Heart right ventricle (tissue), 16 donors: Measurements from ENCODE around the gene ANK3. TPM values are rescaled to one million over a fixed set of nuclear protein-coding genes. Genes with fewer than 3 reads are reported as not detected.
A peak's percentile ranks its signal among the peaks of the same experiment; 100 is the strongest.

Experiments
- ATAC-seq, 8 donors: fragments of 200-7000 bp; cut with Tn5 transposase; one replicate each; pipeline ENCODE4 v1.9.1; 2020; ENCODE audit warnings: mild to moderate bottlenecking in 8 of 8, moderate library complexity in 8 of 8, moderate number of reproducible peaks in 1 of 8
- DNase-seq, 2 donors: peaks; one replicate each; pipeline ENCODE4 v3.0.0-alpha.2; 2020
- H3K27ac ChIP-seq, 10 donors: fragments of 200-600 bp; sonication (generic) in 2 of 10; one replicate each; pipeline versions ENCODE4 v1.5.0 to v1.8.0; 2020 to 2022; ENCODE audit warnings: mild to moderate bottlenecking in 3 of 10
- H3K27me3 ChIP-seq, 7 donors: fragments of 200-600 bp; one replicate each; pipeline ENCODE4 v1.8.0; 2021 to 2022; ENCODE audit warnings: mild to moderate bottlenecking in 2 of 7
- H3K36me3 ChIP-seq, 9 donors: fragments of 200-600 bp; sonication (generic) in 1 of 9; one replicate each; pipeline versions ENCODE4 v1.5.0 to v1.8.0; 2020 to 2022; ENCODE audit warnings: mild to moderate bottlenecking in 2 of 9
- H3K4me1 ChIP-seq, 9 donors: fragments of 200-600 bp; sonication (generic) in 1 of 9; one replicate each; pipeline versions ENCODE4 v1.5.0 to v1.8.0; 2020 to 2022; ENCODE audit warnings: mild to moderate bottlenecking in 4 of 9
- H3K4me3 ChIP-seq, 10 donors: fragments of 200-600 bp; sonication (generic) in 2 of 10; one replicate each; pipeline versions ENCODE4 v1.5.0 to v1.8.0; 2020 to 2022; ENCODE audit warnings: mild to moderate bottlenecking in 7 of 10, moderate library complexity in 2 of 10
- H3K9me3 ChIP-seq, 11 donors: fragments of 200-600 bp in 10 of 11; sonication (generic) in 2 of 11; one replicate each; pipeline versions ENCODE4 v1.5.0 to v1.8.0; 2013 to 2022; ENCODE audit warnings: mild to moderate bottlenecking in 2 of 11, control low read depth in 1 of 11, moderate library complexity in 1 of 11
- CTCF ChIP-seq, 9 donors: fragments of 200-600 bp; sonication (generic) in 2 of 9; IDR thresholded peaks; one replicate each; pipeline versions ENCODE4 v1.5.0 to v1.8.0; 2021 to 2022; ENCODE audit warnings: antibody characterized with exemption in 9 of 9, mild to moderate bottlenecking in 5 of 9, moderate library complexity in 1 of 9
- WGBS, 2 donors: extraction: QIAGEN DNeasy Blood & Tissue Kit; methylation state at CpG; one replicate each; pipeline ENCODE4 v1.1.7; 2013; ENCODE audit warnings: inconsistent platforms in 1 of 2; 5-methylcytosine and 5-hydroxymethylcytosine counted together
- intact Hi-C, 10 donors: fragments of 100-400 bp; cut with DNase I; formaldehyde crosslinking; loops; one replicate each; pipeline versions ENCODE4 v1.11.1 to v1.14.2; 2022
- polyA plus RNA-seq, 2 donors: library from polyadenylated mRNA; stranded (reverse); fragments of 200-250 nt; gene quantifications; one replicate each; pipeline ENCODE4 v1.2.3, GENCODE V29; 2013
- total RNA-seq, 10 donors: library from RNA; stranded (reverse); fragmentation: NEBNext Ultra II Directional in 3 of 10; extraction: Animal tissue kit (Norgen Biotek cat#: 25700) in 3 of 10; gene quantifications; one replicate each; pipeline versions ENCODE4 v1.2.1 to v1.2.4, GENCODE V29; 2021 to 2023
- donor health status: Arrhythmogenic right ventricular cardiomyopathy.
- donor health status: ischemic (EF 13 %, LVEDD 7.1; RV severe dilation, severe dysfunction).
- donor health status: healthy with polysubstance abuse.
- donor health status: DM: no; HTN: yes; CAD: no.
- donor health status: DM: no; HTN: no; CAD: no.
- donor health status: ischemic (EF 25% LVEDD 6.9; RV normal size, moderate dysfunction).
- donor health status: ischemic (EF 25% LVEDD 5.7; RV mildly dilated, moderate dysfunction).
- donor health status: healthy.
- donor health status: DM: yes; HTN: yes; CAD: no.
- donor health status: Ischemic cardiomyopathy.
- donor health status: ischemic (EF 35%, LVEDD 5.7; RV mildly dilated, moderate dysfunction).
- donor health status: nonischemic (EF 11% LVEDD 7.7; RV severe dilation, severe dysfunction).
- donor health status: DM: yes; HTN: yes; CAD: no.
- donor health status: PGD.
- donor health status: ischemic (EF 29% LVEDD 5.4; RV normal size, mild dysfunction).
- donor health status: nonischemic (EF 23%, LVEDD 6.1; RV moderate dilation, normal function).

Gene ANK3
- total and polyA plus RNA-seq, 12 donors = 34.4 to 287 (median 245) TPM

DNA sequence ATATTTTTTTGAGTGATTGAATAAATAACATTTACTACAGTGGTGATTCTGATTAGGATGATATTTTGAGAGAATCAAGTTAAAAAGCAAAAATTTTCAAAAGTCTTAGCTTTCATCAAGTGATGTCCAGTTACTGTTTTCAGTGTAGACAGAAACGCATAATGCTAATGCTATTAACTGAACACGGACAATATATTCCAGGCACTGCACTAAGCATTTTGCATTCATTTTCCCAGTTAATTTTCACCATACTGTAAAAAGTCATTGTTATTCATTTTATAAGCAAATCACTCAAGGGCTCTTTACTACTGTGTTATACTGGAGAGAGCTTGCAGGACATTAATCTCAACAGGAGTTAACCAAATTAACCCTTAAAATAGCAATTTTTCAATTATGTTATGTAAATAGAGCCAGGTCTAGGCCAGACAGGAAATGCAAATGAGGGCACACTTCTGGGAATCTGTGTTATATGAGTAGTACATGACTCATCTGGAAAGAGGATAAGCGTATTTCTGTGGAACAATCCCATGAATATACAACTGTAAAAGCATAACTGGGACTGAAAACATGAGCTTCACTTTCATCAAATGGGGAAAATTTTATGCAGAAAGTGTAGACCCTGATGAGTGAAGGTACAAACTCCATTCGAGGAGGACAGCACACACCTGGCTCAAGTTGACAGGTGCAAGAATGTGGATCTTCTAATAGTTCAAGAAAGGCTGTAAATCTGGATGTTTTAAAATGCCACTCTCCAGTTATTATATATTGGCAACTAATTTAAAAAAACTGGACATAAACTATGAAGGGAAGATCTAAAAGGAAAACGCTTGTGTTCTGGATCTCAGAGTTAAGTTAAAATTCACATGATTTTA, 75.4 kb downstream of the ANK3 start:
- WGBS, 2 donors = 75 to 77% methylated on average over 5 of the region's 5 CpGs
- peaks cover 0 to 25% (median 0%) of the 10 kb centered on the region in 9 donors for H3K4me1 ChIP-seq
- no peak overlapping the region for H3K4me3 ChIP-seq
- intact Hi-C loops = no loop called here
- peak overlapping the region in 1 of 10 donors; percentile 61 for H3K27ac ChIP-seq
- no peaks in the 10 kb centered on the region for H3K9me3 ChIP-seq
- H3K36me3 ChIP-seq = no peaks in the 10 kb centered on the region
- peak in 1 of 8 donors; percentile 61 for ATAC-seq
- TF ChIP-seq CTCF (IDR thresholded peaks at IDR 0.05) = no peak
- no peaks in the 10 kb centered on the region for H3K27me3 ChIP-seq
- no peak for DNase-seq

GRCh38 chr10:60313589-60313952, 76.1 kb downstream of the ANK3 start:
- H3K9me3 ChIP-seq = no peaks in the 10 kb centered on the region
- DNase-seq = no peak
- ATAC-seq = no peak
- TF ChIP-seq CTCF (IDR thresholded peaks at IDR 0.05) = no peak
- H3K4me1 ChIP-seq = peaks cover 0 to 25% (median 0%) of the 10 kb centered on the region in 9 donors
- no peak overlapping the region for H3K4me3 ChIP-seq
- H3K36me3 ChIP-seq = no peaks in the 10 kb centered on the region
- no peaks in the 10 kb centered on the region for H3K27me3 ChIP-seq
- intact Hi-C loops = no loop called here
- H3K27ac ChIP-seq = peak overlapping the region in 1 of 10 donors; percentile 61
- WGBS, 2 donors = 79 to 81% methylated on average over 1 of the region's 1 CpG

DNA sequence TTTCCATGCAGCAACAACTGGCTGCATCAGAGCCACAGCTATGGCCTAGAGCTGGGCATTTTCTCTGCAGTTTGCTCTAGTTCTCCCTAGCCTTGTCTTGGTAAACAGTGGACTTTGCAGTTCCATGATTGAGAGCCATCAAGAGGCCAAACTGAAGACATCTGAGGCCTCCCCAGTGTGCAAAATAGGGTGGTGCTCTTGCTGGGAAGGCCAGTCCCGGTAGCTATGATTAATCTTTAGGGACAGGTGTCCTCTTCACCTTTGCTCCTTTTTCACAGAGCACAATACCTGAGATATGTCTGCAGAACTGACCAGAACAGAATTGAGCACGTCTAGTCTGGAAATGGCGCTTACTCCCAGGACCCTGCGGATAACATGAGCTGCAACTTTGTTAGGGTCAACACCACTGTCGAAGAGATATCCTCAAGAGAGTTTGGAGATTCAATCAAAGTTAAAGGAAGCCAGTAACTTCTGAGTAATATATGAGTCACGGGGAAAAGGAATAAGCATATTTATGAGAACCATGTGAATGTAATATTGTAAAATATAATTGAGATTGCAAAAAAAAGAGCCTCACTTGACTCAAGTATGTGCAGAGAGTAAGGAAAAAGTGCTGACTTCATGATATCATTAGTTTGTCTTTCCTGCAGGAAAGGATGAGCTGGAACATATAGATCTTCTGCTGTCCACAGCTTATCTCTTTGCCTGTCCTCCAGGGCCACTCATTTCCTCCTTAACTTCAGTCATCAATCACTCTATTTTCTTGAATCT, 76.7 kb downstream of the ANK3 start:
- no peak for TF ChIP-seq CTCF (IDR thresholded peaks at IDR 0.05)
- WGBS, 2 donors = 82 to 83% methylated on average over 6 of the region's 6 CpGs
- H3K9me3 ChIP-seq = no peaks in the 10 kb centered on the region
- intact Hi-C loops = no loop called here
- no peaks in the 10 kb centered on the region for H3K36me3 ChIP-seq
- H3K4me1 ChIP-seq = peaks cover 0 to 25% (median 0%) of the 10 kb centered on the region in 9 donors
- H3K4me3 ChIP-seq = no peak overlapping the region
- H3K27ac ChIP-seq = peak overlapping the region in 1 of 10 donors; percentile 61
- no peak for DNase-seq
- no peak for ATAC-seq
- H3K27me3 ChIP-seq = no peaks in the 10 kb centered on the region

- no peaks in the 10 kb centered on the region for H3K27me3 ChIP-seq
- no peak overlapping the region for H3K4me3 ChIP-seq
- TF ChIP-seq CTCF (IDR thresholded peaks at IDR 0.05) = no peak
- peaks cover 0 to 25% (median 0%) of the 10 kb centered on the region in 9 donors for H3K4me1 ChIP-seq
- WGBS, 2 donors = 92 to 94% methylated on average over 1 of the region's 1 CpG
- H3K9me3 ChIP-seq = no peaks in the 10 kb centered on the region
- H3K36me3 ChIP-seq = no peaks in the 10 kb centered on the region
- intact Hi-C loops = no loop called here
- no peak for DNase-seq
- no peak for ATAC-seq
- no peak overlapping the region for H3K27ac ChIP-seq
Measured at GRCh38 chr10:60311821-60312220, 77.9 kb downstream of the ANK3 start.
